Fibroblast of skin of right biceps (primary cell): ENCODE measurements around the gene TENM3.

Experiments used
- DNase-seq: peaks from one replicate; pipeline ENCODE4 v3.0.0-alpha.2; 2013

Gene TENM3

GRCh38 chr4:182700362-182701160 lies 457.4 kb downstream of the TENM3 start:
- DNase-seq, result no peak

DNA sequence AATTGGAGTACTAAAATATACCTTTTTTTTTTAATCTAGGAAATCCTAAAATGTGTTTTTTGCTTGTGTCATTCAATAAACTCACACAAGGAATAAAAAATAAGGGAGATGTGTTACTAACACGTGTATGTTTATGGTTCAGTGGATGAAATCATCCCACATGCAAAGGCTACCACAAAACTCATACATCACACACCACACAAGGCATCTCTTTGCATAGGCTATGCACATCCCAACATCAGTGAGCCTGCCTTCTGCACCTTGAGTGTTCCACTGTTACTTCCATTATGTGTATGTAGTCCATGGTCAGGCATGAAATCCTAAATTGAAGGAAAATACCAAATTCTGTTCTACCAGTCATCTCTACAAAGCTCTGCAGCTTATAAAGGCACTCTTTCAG lies 460.9 kb downstream of the TENM3 start:
- no peak for DNase-seq

DNA sequence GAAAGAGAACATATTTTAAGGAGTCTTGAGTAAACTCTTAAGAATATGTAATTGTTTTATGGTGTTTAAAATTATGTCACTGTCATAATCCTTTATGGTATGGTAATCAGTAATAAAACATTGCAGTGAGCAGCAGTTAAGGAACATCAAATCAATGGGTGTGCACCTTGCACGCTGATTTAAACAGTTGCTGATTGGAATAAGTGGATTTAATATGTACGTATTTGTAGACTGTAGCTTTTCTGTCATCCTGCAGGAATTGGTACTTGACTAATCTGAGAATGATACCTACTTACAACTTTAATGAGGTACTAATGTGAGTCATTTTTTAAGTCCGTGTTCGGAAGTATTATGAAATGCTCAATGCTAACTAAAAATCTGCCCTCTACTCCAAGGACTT lies 461.7 kb downstream of the TENM3 start:
- DNase-seq, result no peak

DNA sequence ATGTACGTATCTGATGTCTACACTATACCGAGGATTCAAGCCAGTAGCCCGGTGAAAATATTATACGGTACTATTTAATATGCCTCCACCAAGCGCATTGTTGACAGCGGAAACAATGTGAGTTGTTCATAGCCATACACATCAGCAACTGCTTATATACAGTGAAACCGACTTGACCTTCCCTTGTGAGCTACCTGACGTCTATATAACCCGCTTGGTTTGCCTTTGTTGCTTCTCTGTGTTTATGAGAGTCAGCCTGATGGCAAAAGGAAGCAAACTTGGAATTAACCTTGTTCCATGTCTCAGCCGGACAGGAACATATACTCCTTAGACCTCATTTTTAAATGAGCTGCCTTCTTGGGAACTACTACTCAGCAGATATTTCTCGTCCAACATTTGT lies 462.2 kb downstream of the TENM3 start:
- DNase-seq, result no peak

- DNase-seq, result peak; percentile 26
Observed at GRCh38 chr4:182711211-182711610, 468.0 kb downstream of the TENM3 start.

GRCh38 chr4:182715548-182715947 lies 472.3 kb downstream of the TENM3 start:
- DNase-seq, result no peak

GRCh38 chr4:182716192-182716591 lies 473.0 kb downstream of the TENM3 start:
- no peak for DNase-seq

- no peak for DNase-seq
Observed at GRCh38 chr4:182717788-182718583, 474.8 kb downstream of the TENM3 start.

- DNase-seq, result no peak
Observed at GRCh38 chr4:182724414-182724813, 481.2 kb downstream of the TENM3 start.

GRCh38 chr4:182729516-182729915 lies 486.3 kb downstream of the TENM3 start:
- no peak for DNase-seq

- no peak for DNase-seq
Observed at GRCh38 chr4:182730791-182731190, 487.6 kb downstream of the TENM3 start.

- DNase-seq, result no peak
Observed at GRCh38 chr4:182736207-182736606, 493.0 kb downstream of the TENM3 start.

GRCh38 chr4:182738283-182739047 lies 495.3 kb downstream of the TENM3 start:
- DNase-seq, result peak; percentile 51

DNA sequence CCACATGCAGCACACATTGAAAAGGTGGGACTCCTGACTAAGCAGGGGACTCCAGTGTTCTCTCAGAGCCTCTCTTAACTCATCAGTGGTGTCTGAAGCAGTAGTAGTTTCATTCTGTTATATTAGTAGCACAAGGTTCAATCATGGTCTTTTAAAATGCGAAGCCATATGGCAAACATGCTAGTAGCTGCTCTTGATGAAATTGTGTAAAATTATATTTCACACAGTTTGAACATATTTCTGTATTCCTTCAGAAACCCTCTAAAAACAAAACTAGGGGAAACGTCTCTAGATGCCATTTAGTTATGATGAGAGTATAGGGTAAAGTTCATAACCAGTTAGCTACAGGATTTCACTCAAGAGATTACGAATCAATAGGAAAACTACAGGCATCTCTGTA lies 497.1 kb downstream of the TENM3 start:
- DNase-seq, result no peak

DNA sequence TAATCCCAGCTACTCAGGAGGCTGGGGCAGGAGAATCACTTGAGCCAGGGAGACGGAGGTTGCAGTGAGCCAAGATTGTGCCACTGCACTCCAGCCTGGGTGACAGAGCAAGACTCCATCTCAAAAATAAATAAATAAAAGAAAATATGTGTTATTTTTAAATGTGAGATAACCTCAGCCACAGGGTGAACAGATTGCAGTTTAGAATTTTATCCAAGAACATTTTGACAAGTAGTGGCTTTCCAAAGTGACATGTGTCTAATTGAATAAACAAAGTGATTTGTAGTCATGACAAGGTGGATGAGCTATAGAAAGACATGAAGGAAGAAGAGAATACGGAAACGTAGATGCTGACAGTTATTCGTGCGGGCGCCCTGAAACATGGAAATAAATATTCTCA lies 497.9 kb downstream of the TENM3 start:
- no peak for DNase-seq

- no peak for DNase-seq
Observed at GRCh38 chr4:182741914-182742313, 498.7 kb downstream of the TENM3 start.

GRCh38 chr4:182743815-182744214 lies 500.6 kb downstream of the TENM3 start:
- DNase-seq, result no peak

GRCh38 chr4:182745237-182745636 lies 502.0 kb downstream of the TENM3 start:
- no peak for DNase-seq

- no peak for DNase-seq
Observed at GRCh38 chr4:182746876-182747275, 503.7 kb downstream of the TENM3 start.

GRCh38 chr4:182748283-182748682 lies 505.1 kb downstream of the TENM3 start:
- DNase-seq, result no peak

DNA sequence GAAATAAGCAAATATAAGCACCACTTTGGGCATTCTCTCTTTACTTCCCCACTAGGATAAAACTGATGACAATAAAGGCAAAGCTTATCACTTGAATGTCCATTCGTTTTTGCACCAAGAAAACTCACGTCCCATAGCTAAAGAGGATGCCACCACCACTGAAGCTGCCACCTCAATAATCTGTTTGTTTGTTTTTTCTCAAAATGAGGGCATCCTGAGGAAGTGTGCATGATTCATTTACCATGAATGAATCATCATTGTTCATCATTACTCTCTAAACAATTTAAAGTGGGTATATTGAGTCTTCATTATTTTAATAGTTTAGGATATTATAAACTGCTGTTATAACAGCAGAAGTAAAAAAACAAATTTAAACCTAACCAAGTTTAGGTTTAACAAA lies 505.7 kb downstream of the TENM3 start:
- DNase-seq, result peak; percentile 22

DNA sequence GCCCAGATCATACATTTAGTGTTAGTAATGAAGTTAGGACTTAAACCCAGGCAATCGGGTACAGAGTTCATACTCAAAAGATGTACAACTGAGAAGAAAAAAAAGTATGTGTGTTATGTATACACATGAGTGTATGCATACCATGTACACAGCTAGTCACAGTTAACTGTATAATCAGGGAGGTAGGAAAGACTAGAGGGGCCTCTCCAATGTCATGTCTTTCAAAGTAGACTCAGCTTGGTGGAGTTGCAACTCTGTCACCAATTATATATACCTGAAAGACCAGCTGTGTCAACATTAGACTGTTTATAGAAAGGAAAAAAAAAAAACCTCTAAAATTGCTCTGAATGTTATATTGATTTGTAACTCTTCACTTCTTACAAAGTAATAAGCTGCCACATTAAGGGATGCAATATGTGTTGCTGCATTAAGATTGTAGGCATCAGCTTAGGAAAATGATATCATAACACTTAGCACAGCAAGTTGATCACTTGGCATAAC lies 506.5 kb downstream of the TENM3 start:
- DNase-seq, result no peak
